SH-SY5Y (cell line): ENCODE data around the gene DHX57.

Source experiments
- GATA2 ChIP-seq: IDR thresholded peaks from 2 replicates; pipeline ENCODE4 v1.6.1; 2011; ENCODE audit warnings: mild to moderate bottlenecking, low read depth, low read length
- GATA3 ChIP-seq: IDR thresholded peaks from 2 replicates; pipeline ENCODE4 v1.6.1; 2011; ENCODE audit warnings: low read depth, mild to moderate bottlenecking, low read length, moderate library complexity

DNA sequence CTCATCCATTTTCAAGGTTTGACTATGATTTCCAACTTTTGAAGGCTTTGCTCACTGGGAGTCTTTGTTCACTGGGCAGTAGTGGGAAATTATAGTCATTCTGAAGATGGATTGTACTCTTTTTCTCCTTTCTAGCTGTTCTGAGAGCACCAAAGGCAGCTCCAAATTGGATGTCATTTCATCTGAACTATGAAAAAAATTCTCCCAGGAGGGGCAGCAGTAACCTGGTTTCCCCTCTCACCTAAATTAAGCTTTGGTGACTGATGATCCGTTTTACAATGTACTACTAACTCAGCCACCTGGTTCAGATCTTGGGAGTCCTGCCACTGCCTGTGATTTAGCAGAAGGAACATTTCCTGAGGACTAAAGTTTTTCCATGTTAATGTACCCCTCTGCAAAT lies 31.5 kb upstream of the DHX57 start:
- TF ChIP-seq GATA2 (no peak), GATA3 (no peak)
